Spleen (tissue), 7 donors: ENCODE data around the gene ARMS2.

Source experiments
- POLR2AphosphoS5 ChIP-seq, 3 donors: sonication (generic); formaldehyde crosslinking; IDR thresholded peaks; one replicate each; pipeline ENCODE4 v1.5.1; 2017; ENCODE audit warnings: antibody characterized with exemption in 3 of 3
- TF ChIP-seq, protein P1 (sequence below), 11 experiments: fragments of 200-600 bp in 7 of 11; fragments of 450-650 bp in 4 of 11; sonication (generic) in 4 of 11; IDR thresholded peaks in 8 of 11; conservative IDR thresholded peaks in 3 of 11; 1 replicate in 7 of 11; 2 replicates in 4 of 11; pipeline versions ENCODE4 v1.4.0 to v1.8.0; 2016 to 2021; ENCODE audit warnings: antibody characterized with exemption in 11 of 11, inconsistent platforms in 4 of 11, mild to moderate bottlenecking in 1 of 11
- donor health status: DM: no; HTN: no; CAD: no; lungs with moderate emphysema.
- donor health status: DM: no; HTN: no; CAD: no.
- donor health status: DM: no; HTN: no; CAD: no.

DNA sequence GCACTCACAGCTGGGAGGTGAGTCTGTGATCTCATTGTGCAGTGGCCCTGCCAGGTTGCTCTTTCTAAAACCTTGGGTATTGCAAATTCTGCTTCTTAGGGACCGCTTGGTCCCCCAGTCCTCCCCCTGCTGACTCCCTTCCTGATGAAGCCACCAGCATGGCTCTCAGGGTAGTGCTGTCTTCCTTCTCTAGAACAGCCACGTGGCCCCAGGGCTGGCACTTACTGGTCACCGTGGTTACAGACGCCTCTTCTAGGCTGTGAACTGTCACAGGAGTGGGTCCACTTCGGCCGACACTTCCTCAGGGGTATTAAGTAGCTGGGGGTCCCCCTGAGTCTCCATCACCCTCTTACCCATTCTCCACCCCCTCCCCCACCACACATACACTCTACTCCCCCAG, 4.2 kb downstream of the ARMS2 start:
- TF ChIP-seq, protein P1, sequence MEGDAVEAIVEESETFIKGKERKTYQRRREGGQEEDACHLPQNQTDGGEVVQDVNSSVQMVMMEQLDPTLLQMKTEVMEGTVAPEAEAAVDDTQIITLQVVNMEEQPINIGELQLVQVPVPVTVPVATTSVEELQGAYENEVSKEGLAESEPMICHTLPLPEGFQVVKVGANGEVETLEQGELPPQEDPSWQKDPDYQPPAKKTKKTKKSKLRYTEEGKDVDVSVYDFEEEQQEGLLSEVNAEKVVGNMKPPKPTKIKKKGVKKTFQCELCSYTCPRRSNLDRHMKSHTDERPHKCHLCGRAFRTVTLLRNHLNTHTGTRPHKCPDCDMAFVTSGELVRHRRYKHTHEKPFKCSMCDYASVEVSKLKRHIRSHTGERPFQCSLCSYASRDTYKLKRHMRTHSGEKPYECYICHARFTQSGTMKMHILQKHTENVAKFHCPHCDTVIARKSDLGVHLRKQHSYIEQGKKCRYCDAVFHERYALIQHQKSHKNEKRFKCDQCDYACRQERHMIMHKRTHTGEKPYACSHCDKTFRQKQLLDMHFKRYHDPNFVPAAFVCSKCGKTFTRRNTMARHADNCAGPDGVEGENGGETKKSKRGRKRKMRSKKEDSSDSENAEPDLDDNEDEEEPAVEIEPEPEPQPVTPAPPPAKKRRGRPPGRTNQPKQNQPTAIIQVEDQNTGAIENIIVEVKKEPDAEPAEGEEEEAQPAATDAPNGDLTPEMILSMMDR (IDR thresholded peaks at IDR 0.05 in 8 of 11, conservative IDR thresholded peaks at IDR 0.05 in 3 of 11) = no peak
- TF ChIP-seq POLR2AphosphoS5 (IDR thresholded peaks at IDR 0.05) = no peak
